GM08714 (cell line): ENCODE data around the gene CHPF.

Experiments
- H3K4me3 ChIP-seq: fragments of 200-500 bp; sonication (Bioruptor generic); 2 replicates; pipeline ENCODE4 v1.5.1; 2014; ENCODE audit warnings: mild to moderate bottlenecking, low read length, inconsistent platforms
- ZNF274 ChIP-seq: IDR thresholded peaks from 2 replicates; pipeline ENCODE4 v1.6.1; 2012; ENCODE audit warnings: mild to moderate bottlenecking, low read depth, low read length

Gene CHPF

GRCh38 chr2:219571311-219572236 is 28.0 kb upstream of the CHPF start, which contains the start of gene OBSL1:
OBSL1 (minus strand) TSS chr2:219571539; CDS start chr2:219571232, 307 bp downstream.
- no peak for TF ChIP-seq ZNF274
- H3K4me3 ChIP-seq, result no peak within 1 kb of the TSS

DNA sequence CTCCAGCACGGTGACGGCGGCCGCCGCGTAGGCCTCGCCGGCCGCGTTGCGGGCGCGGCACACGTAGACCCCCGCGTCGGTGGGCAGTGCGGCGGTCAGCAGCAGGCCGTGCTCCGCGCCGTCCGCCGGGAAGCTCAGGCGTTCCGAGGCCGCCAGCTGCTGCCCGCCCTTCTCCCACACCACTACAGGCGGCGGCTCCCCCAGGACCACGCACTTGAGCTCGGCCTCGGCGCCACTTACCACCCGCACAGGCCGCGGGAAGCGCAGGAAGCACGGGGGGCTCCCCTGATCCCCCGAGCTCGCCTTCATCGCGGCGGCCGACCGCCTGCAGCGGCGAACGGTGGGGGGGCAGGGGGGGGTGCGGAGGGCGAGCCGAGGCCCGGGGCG is 27.3 kb upstream of the CHPF start:
- no peak for TF ChIP-seq ZNF274
- no peak overlapping the region for H3K4me3 ChIP-seq

- no peak for TF ChIP-seq ZNF274
- H3K4me3 ChIP-seq, result no peak overlapping the region
Observed at GRCh38 chr2:219570194-219570923, 26.8 kb upstream of the CHPF start.

- no peak for TF ChIP-seq ZNF274
- no peak overlapping the region for H3K4me3 ChIP-seq
Observed at GRCh38 chr2:219569635-219570034, 26.0 kb upstream of the CHPF start.

GRCh38 chr2:219569041-219569440 is 25.4 kb upstream of the CHPF start:
- TF ChIP-seq ZNF274, result no peak
- H3K4me3 ChIP-seq, result no peak overlapping the region

GRCh38 chr2:219567791-219568361 is 24.3 kb upstream of the CHPF start:
- H3K4me3 ChIP-seq, result no peak overlapping the region
- no peak for TF ChIP-seq ZNF274

DNA sequence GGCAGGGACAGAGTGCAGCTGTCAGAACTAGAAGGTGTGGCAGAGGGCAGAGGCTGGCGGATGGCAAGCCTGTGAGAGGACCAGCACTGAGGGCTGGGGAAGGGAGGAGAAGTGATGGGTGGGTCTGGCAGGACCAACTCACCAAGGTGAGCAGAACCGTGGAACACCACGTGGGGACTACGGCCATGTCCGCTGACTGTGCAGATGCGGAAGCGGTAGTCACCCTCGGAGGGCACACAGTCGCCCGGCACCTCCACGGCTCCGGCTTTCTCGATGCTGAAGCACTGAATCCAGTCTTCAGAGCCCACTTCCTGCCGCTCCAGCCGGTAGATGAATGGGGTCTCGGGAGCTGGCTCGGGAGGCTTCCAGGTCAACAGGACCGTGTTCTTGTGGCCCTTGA is 23.5 kb upstream of the CHPF start:
- no peak overlapping the region for H3K4me3 ChIP-seq
- no peak for TF ChIP-seq ZNF274

DNA sequence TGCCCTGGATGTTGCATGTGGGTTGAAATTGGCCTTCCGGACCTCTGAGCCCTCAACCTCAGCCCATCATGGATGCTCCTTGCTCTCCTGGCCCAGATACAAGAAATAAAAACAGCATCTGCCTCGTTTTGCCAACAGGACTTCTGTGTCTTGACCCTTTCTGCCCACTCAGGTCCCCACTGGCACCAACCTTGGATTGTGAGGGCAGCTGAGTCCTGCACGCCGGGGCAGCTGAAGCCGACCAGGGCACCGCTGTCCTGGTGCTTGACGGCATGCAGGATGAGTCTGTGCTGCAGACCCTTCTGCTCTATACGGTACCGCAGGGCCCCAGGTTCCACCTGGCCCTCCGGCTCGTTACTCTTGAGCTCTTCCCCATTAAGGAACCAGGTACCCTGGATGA is 23.0 kb upstream of the CHPF start:
- no peak overlapping the region for H3K4me3 ChIP-seq
- TF ChIP-seq ZNF274, result no peak

- no peak overlapping the region for H3K4me3 ChIP-seq
- TF ChIP-seq ZNF274, result no peak
Observed at GRCh38 chr2:219565130-219566080, 21.8 kb upstream of the CHPF start.

DNA sequence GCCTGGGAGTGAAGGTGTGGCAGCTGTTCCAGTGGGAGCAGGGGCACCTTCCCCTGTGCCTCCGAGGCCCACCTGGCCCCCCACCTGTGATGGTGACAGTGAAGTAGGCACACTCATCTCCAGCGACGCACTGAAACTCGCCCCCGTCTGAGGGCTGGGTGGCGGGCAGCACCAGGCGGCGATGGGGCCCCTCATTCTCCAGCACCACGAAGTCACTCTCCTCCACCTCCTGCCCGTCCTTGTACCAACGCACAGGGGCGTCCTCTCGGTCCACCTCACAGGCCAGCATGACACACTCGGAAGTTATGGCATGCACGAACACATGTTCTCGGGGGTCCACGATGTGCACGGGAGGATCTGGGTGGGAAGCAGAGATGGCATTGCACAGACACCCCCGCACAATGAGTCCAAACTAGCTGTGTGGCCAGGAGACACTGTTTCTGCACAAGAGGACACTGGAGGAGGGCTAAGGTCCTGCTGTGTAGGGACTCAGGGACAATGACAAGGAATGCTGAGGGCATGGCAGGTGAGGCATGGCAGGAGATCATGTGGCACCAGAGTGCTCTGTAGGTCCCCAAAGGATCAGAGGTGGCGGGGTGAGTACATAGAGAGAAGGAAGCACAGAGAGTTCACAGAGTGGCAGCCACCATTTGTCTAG is 19.8 kb upstream of the CHPF start:
- H3K4me3 ChIP-seq, result no peak overlapping the region
- TF ChIP-seq ZNF274, result no peak

DNA sequence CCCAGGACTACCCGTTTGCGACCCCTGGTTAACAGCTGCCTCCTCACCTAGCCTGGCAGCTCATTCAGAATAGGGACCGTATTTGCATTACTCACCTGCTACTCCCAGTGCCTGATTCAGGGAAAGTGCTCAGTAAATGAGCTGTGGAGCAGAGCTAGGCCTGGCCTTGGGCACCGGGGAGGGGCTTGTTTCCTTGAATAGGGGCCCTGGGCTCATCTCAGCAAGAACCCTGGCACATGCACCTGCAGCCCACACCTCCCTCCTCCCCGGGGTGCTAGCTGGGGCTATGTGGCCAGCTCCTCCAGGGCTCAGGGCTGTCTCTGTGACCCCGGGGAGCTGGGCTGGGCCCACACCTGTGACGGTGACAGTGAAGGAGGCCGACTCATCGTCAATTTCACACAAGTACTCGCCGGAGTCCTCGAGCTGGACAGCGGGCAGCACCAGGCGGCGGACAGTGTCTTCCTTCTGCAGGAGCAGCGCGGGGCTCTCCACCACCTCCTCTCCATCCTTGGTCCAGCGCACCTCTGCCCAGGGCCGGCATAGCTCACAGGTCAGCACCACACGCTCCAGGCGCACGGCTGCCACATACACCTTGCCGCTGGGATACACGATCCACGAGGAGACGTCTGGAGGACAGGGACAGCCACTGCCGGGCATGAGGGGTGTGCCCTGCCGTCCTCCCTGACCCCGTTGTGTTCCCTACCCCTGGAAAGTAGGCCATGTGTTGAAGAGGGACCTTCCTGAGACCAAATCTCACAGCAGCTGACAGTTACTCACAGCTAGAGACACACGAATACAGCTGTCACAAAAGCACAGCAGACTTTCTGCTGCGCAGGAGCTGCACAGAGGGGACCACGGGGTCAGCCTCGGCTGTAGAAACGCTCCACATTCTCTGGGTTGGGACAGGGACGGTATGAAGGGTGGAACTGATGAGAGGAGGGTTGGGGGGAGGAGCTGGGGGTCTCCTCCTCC is 18.7 kb upstream of the CHPF start:
- H3K4me3 ChIP-seq, result no peak overlapping the region
- TF ChIP-seq ZNF274, result no peak
